ENCODE results near the gene KMT5C. TPM values are rescaled to one million over a fixed set of nuclear protein-coding genes. Genes with fewer than 3 reads are reported as not detected.

The KMT5C gene
- total RNA-seq, 2 donors from 2014 or later = 66.6 to 103 TPM

GRCh38 chr19:55308281-55308680 lies 31.4 kb upstream of the KMT5C start:
- Mint-ChIP-seq H3K36me3 (ENCODE audit: low read depth) (no peaks in the 10 kb centered on the region), H3K27me3 (no peaks in the 10 kb centered on the region), H3K4me1 (peaks cover 2% of the 10 kb centered on the region), H3K4me3 (no peak overlapping the region), H3K27ac (no peak overlapping the region)
- H3K9me3 ChIP-seq (ENCODE audit: control insufficient read depth, low read length, poor library complexity, severe bottlenecking) = no peaks in the 10 kb centered on the region
- ATAC-seq (no peak), DNase-seq (no peak)

GRCh38 chr19:55309448-55309847 lies 30.2 kb upstream of the KMT5C start:
- H3K4me3 Mint-ChIP-seq = no peak overlapping the region
- H3K36me3 Mint-ChIP-seq (ENCODE audit: low read depth) = no peaks in the 10 kb centered on the region
- DNase-seq = no peak
- H3K27me3 Mint-ChIP-seq = no peaks in the 10 kb centered on the region
- no peaks in the 10 kb centered on the region for H3K9me3 ChIP-seq (ENCODE audit: control insufficient read depth, low read length, poor library complexity, severe bottlenecking)
- peaks cover 5% of the 10 kb centered on the region for H3K4me1 Mint-ChIP-seq
- no peak for ATAC-seq
- H3K27ac Mint-ChIP-seq = no peak overlapping the region

- Mint-ChIP-seq H3K27ac (no peak overlapping the region), H3K4me1 (peaks cover 2% of the 10 kb centered on the region), H3K36me3 (ENCODE audit: low read depth) (no peaks in the 10 kb centered on the region), H3K4me3 (no peak overlapping the region), H3K27me3 (no peaks in the 10 kb centered on the region)
- DNase-seq (no peak), ATAC-seq (no peak)
- H3K9me3 ChIP-seq (ENCODE audit: control insufficient read depth, low read length, poor library complexity, severe bottlenecking) = no peaks in the 10 kb centered on the region
These were observed 29.2 kb upstream of the KMT5C start for GRCh38 chr19:55310498-55310897.

- no peaks in the 10 kb centered on the region for H3K9me3 ChIP-seq (ENCODE audit: control insufficient read depth, low read length, poor library complexity, severe bottlenecking)
- Mint-ChIP-seq H3K4me3 (no peak overlapping the region), H3K4me1 (peaks cover 2% of the 10 kb centered on the region), H3K27me3 (no peaks in the 10 kb centered on the region), H3K27ac (no peak overlapping the region), H3K36me3 (ENCODE audit: low read depth) (no peaks in the 10 kb centered on the region)
- ATAC-seq = no peak
- no peak for DNase-seq
These were observed 28.3 kb upstream of the KMT5C start for GRCh38 chr19:55311397-55311796.

GRCh38 chr19:55311797-55312196 lies 27.9 kb upstream of the KMT5C start:
- H3K9me3 ChIP-seq (ENCODE audit: control insufficient read depth, low read length, poor library complexity, severe bottlenecking) = no peaks in the 10 kb centered on the region
- no peaks in the 10 kb centered on the region for H3K27me3 Mint-ChIP-seq
- H3K4me3 Mint-ChIP-seq = no peak overlapping the region
- H3K36me3 Mint-ChIP-seq (ENCODE audit: low read depth) = no peaks in the 10 kb centered on the region
- no peak for DNase-seq
- no peak overlapping the region for H3K27ac Mint-ChIP-seq
- no peak for ATAC-seq
- H3K4me1 Mint-ChIP-seq = peaks cover 2% of the 10 kb centered on the region

GRCh38 chr19:55312621-55313512 lies 26.8 kb upstream of the KMT5C start:
- DNase-seq (no peak), ATAC-seq (no peak)
- Mint-ChIP-seq H3K4me1 (peaks cover 2% of the 10 kb centered on the region), H3K27me3 (no peaks in the 10 kb centered on the region), H3K4me3 (no peak overlapping the region), H3K27ac (no peak overlapping the region), H3K36me3 (ENCODE audit: low read depth) (no peaks in the 10 kb centered on the region)
- no peaks in the 10 kb centered on the region for H3K9me3 ChIP-seq (ENCODE audit: control insufficient read depth, low read length, poor library complexity, severe bottlenecking)

GRCh38 chr19:55314396-55314795 lies 25.3 kb upstream of the KMT5C start:
- H3K27ac Mint-ChIP-seq = no peak overlapping the region
- peaks cover 2% of the 10 kb centered on the region for H3K4me1 Mint-ChIP-seq
- DNase-seq = no peak
- ATAC-seq = no peak
- H3K27me3 Mint-ChIP-seq = no peaks in the 10 kb centered on the region
- H3K4me3 Mint-ChIP-seq = no peak overlapping the region
- H3K36me3 Mint-ChIP-seq (ENCODE audit: low read depth) = no peaks in the 10 kb centered on the region
- H3K9me3 ChIP-seq (ENCODE audit: control insufficient read depth, low read length, poor library complexity, severe bottlenecking) = no peaks in the 10 kb centered on the region

- H3K27ac Mint-ChIP-seq = no peak overlapping the region
- H3K36me3 Mint-ChIP-seq (ENCODE audit: low read depth) = no peaks in the 10 kb centered on the region
- no peak for DNase-seq
- peaks cover 2% of the 10 kb centered on the region for H3K4me1 Mint-ChIP-seq
- no peak for ATAC-seq
- no peaks in the 10 kb centered on the region for H3K9me3 ChIP-seq (ENCODE audit: control insufficient read depth, low read length, poor library complexity, severe bottlenecking)
- no peaks in the 10 kb centered on the region for H3K27me3 Mint-ChIP-seq
- H3K4me3 Mint-ChIP-seq = no peak overlapping the region
These were observed 23.6 kb upstream of the KMT5C start for GRCh38 chr19:55315956-55316525.

GRCh38 chr19:55316646-55317045 lies 23.0 kb upstream of the KMT5C start:
- Mint-ChIP-seq H3K36me3 (ENCODE audit: low read depth) (no peaks in the 10 kb centered on the region), H3K27me3 (peaks cover 5% of the 10 kb centered on the region), H3K27ac (no peak overlapping the region), H3K4me3 (no peak overlapping the region), H3K4me1 (peaks cover 3% of the 10 kb centered on the region)
- no peak for ATAC-seq
- no peak for DNase-seq
- no peaks in the 10 kb centered on the region for H3K9me3 ChIP-seq (ENCODE audit: control insufficient read depth, low read length, poor library complexity, severe bottlenecking)

- no peak overlapping the region for H3K4me3 Mint-ChIP-seq
- H3K27me3 Mint-ChIP-seq = peaks cover 22% of the 10 kb centered on the region
- no peak overlapping the region for H3K27ac Mint-ChIP-seq
- DNase-seq = no peak
- H3K4me1 Mint-ChIP-seq = peaks cover 8% of the 10 kb centered on the region
- no peak for ATAC-seq
- no peaks in the 10 kb centered on the region for H3K36me3 Mint-ChIP-seq (ENCODE audit: low read depth)
- no peaks in the 10 kb centered on the region for H3K9me3 ChIP-seq (ENCODE audit: control insufficient read depth, low read length, poor library complexity, severe bottlenecking)
These were observed 19.9 kb upstream of the KMT5C start for GRCh38 chr19:55319785-55320184.

- H3K27me3 Mint-ChIP-seq = peaks cover 25% of the 10 kb centered on the region
- H3K4me3 Mint-ChIP-seq = no peak overlapping the region
- H3K9me3 ChIP-seq (ENCODE audit: control insufficient read depth, low read length, poor library complexity, severe bottlenecking) = no peaks in the 10 kb centered on the region
- peaks cover 8% of the 10 kb centered on the region for H3K4me1 Mint-ChIP-seq
- ATAC-seq (no peak), DNase-seq (no peak)
- H3K36me3 Mint-ChIP-seq (ENCODE audit: low read depth) = no peaks in the 10 kb centered on the region
- no peak overlapping the region for H3K27ac Mint-ChIP-seq
These were observed 18.7 kb upstream of the KMT5C start for GRCh38 chr19:55320844-55321419.

- Mint-ChIP-seq H3K27me3 (peaks cover 25% of the 10 kb centered on the region), H3K27ac (peak overlapping the region; percentile 29)
- no peak for ATAC-seq
These were observed 18.1 kb upstream of the KMT5C start for GRCh38 chr19:55321466-55322137.

GRCh38 chr19:55322204-55322885 lies 17.3 kb upstream of the KMT5C start:
- no peak overlapping the region for H3K4me3 Mint-ChIP-seq
- peaks cover 8% of the 10 kb centered on the region for H3K4me1 Mint-ChIP-seq
- no peak for ATAC-seq
- no peak for DNase-seq
- H3K9me3 ChIP-seq (ENCODE audit: control insufficient read depth, low read length, poor library complexity, severe bottlenecking) = no peaks in the 10 kb centered on the region
- H3K27ac Mint-ChIP-seq = peak overlapping the region; percentile 84
- H3K27me3 Mint-ChIP-seq = peaks cover 25% of the 10 kb centered on the region
- H3K36me3 Mint-ChIP-seq (ENCODE audit: low read depth) = no peaks in the 10 kb centered on the region

More at GRCh38 chr19:55321466-55322137, 18.1 kb upstream of the KMT5C start:
- H3K4me1 Mint-ChIP-seq = peaks cover 8% of the 10 kb centered on the region
- H3K4me3 Mint-ChIP-seq = no peak overlapping the region
- DNase-seq = no peak
- H3K9me3 ChIP-seq (ENCODE audit: control insufficient read depth, low read length, poor library complexity, severe bottlenecking) = no peaks in the 10 kb centered on the region
- H3K36me3 Mint-ChIP-seq (ENCODE audit: low read depth) = no peaks in the 10 kb centered on the region
